Measurements from ENCODE around the gene MEX3D.

GRCh38 chr19:1585243-1585580, 17.1 kb upstream of the MEX3D start:
- no peak for TF ChIP-seq ZBTB48 (tag by site-specific recombination; IDR thresholded peaks at IDR 0.05)
- TF ChIP-seq ZNF521 (tag by site-specific recombination; IDR thresholded peaks at IDR 0.05) = no peak
- no peak for TF ChIP-seq CTCF (tag by site-specific recombination; IDR thresholded peaks at IDR 0.05)
- TF ChIP-seq ZNF350 (tag by site-specific recombination; IDR thresholded peaks at IDR 0.05) = no peak
- no peak for TF ChIP-seq ZNF354C (tag by site-specific recombination; IDR thresholded peaks at IDR 0.05; ENCODE audit: borderline replicate concordance, low read depth)
